C4-2B (cell line): ENCODE data around the gene ADAM8.

Experiments
- CTCF ChIP-seq: fragments of 450-650 bp; conservative IDR thresholded peaks from 2 replicates; pipeline ENCODE4 v1.5.1; 2017; ENCODE audit warnings: mild to moderate bottlenecking
- ZFX ChIP-seq: fragments of 450-650 bp; IDR thresholded peaks from 2 replicates; pipeline ENCODE4 v1.6.1; 2017

GRCh38 chr10:133262696-133263095 lies 14.0 kb downstream of the ADAM8 start:
- TF ChIP-seq CTCF (no peak), ZFX (no peak)
